Vagina (tissue), 2 donors: ENCODE results near the gene MZT1. TPM values are rescaled to one million over a fixed set of nuclear protein-coding genes. Genes with fewer than 3 reads are reported as not detected.

ENCODE experiments used
- DNase-seq, 2 donors: peaks; one replicate each; pipeline ENCODE4 v3.0.0-alpha.2; 2017; ENCODE audit errors: extremely low spot score in 2 of 2
- H3K27ac ChIP-seq: fragments of 200-600 bp; sonication (generic); one replicate; pipeline ENCODE4 v1.5.1; 2019
- H3K27me3 ChIP-seq: fragments of 200-600 bp; sonication (generic); one replicate; pipeline ENCODE4 v1.5.1; 2019
- H3K36me3 ChIP-seq, 2 donors: fragments of 200-600 bp; sonication (generic); one replicate each; pipeline ENCODE4 v1.5.1; 2017 to 2019
- H3K4me1 ChIP-seq: fragments of 200-600 bp; sonication (generic); one replicate; pipeline ENCODE4 v1.5.1; 2019
- H3K4me3 ChIP-seq, 2 donors: fragments of 200-600 bp; sonication (generic); 1 replicate in 1 of 2; 2 replicates in 1 of 2; pipeline ENCODE4 v1.5.1; 2016 to 2019
- H3K9me3 ChIP-seq: fragments of 200-600 bp; sonication (generic); one replicate; pipeline ENCODE4 v1.5.1; 2019
- CTCF ChIP-seq, 3 experiments: fragments of 450-650 bp in 2 of 3; fragments of 200-600 bp in 1 of 3; sonication (generic) in 1 of 3; IDR thresholded peaks; one replicate each; pipeline ENCODE4 v1.5.1; 2017 to 2019; ENCODE audit warnings: antibody characterized with exemption in 3 of 3, mild to moderate bottlenecking in 2 of 3, moderate library complexity in 2 of 3
- POLR2A ChIP-seq, 2 donors: fragments of 450-650 bp; IDR thresholded peaks; one replicate each; pipeline ENCODE4 v1.6.1; 2017; ENCODE audit warnings: antibody characterized with exemption in 2 of 2, mild to moderate bottlenecking in 2 of 2, moderate library complexity in 2 of 2
- POLR2AphosphoS5 ChIP-seq, 2 donors: sonication (generic); formaldehyde crosslinking; IDR thresholded peaks; one replicate each; pipeline ENCODE4 v1.9.0; 2017; ENCODE audit warnings: antibody characterized with exemption in 2 of 2, mild to moderate bottlenecking in 2 of 2, low read depth in 1 of 2; ENCODE audit not compliant: insufficient read depth in 1 of 2
- intact Hi-C: fragments of 100-400 bp; cut with DNase I; formaldehyde crosslinking; loops from one replicate; pipeline ENCODE4 v1.15.1; 2023
- total RNA-seq: library from RNA; depleted of rRNA; stranded (reverse); fragments of >200 nt; gene quantifications from one replicate; pipeline ENCODE4 v1.2.3, GENCODE V29; 2016

The MZT1 gene
- total RNA-seq, 1 donor from 2014 or later: 3.2 TPM

GRCh38 chr13:72692884-72693514, 34.4 kb downstream of the MZT1 start:
- Histone ChIP-seq H3K27me3 (no peaks in the 10 kb centered on the region), H3K4me1 (no peaks in the 10 kb centered on the region), H3K27ac (no peak overlapping the region), H3K36me3 (no peaks in the 10 kb centered on the region), H3K9me3 (no peaks in the 10 kb centered on the region), H3K4me3 (no peak overlapping the region)
- no peak for DNase-seq
- intact Hi-C loops: no loop called here
- TF ChIP-seq POLR2AphosphoS5 (IDR thresholded peaks at IDR 0.05; ENCODE audit: insufficient read depth in 1 of 2, low read depth in 1 of 2): no peak
- no peak for TF ChIP-seq CTCF (IDR thresholded peaks at IDR 0.05)
- TF ChIP-seq POLR2A (IDR thresholded peaks at IDR 0.05): no peak

DNA sequence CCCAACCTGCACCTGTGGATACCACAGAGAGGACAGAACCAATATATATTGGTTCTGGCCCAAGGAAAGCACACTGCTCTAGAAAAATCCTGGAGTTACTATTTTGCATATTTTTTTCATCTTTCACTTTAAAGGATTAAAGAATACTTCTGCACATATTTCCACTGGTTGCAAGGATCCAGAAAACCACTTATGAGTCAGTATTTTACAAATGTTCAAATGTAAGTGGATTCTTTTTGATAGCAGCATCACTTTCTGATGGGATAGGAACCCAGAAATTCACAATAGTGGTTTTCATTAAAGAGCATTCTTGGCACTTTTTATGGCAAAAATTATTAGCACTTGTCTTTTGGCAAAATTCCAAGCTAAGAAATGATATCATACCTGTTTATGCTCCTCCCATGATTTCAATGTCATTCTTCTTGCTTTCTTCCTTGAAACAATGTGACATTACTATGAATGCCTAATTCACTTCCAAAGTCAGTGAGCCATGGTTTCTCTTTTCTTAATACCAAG, 38.2 kb downstream of the MZT1 start:
- Histone ChIP-seq H3K36me3 (no peaks in the 10 kb centered on the region), H3K27me3 (no peaks in the 10 kb centered on the region), H3K4me1 (no peaks in the 10 kb centered on the region), H3K4me3 (no peak overlapping the region), H3K27ac (no peak overlapping the region), H3K9me3 (no peaks in the 10 kb centered on the region)
- no peak for DNase-seq
- intact Hi-C loops: no loop called here
- TF ChIP-seq CTCF (IDR thresholded peaks at IDR 0.05): no peak
- no peak for TF ChIP-seq POLR2AphosphoS5 (IDR thresholded peaks at IDR 0.05; ENCODE audit: insufficient read depth in 1 of 2, low read depth in 1 of 2)
- TF ChIP-seq POLR2A (IDR thresholded peaks at IDR 0.05): no peak

- intact Hi-C loops: no loop called here
- TF ChIP-seq POLR2AphosphoS5 (IDR thresholded peaks at IDR 0.05; ENCODE audit: insufficient read depth in 1 of 2, low read depth in 1 of 2): no peak
- TF ChIP-seq POLR2A (IDR thresholded peaks at IDR 0.05): no peak
- no peak for TF ChIP-seq CTCF (IDR thresholded peaks at IDR 0.05)
- Histone ChIP-seq H3K4me3 (no peak overlapping the region), H3K27ac (no peak overlapping the region), H3K36me3 (no peaks in the 10 kb centered on the region), H3K9me3 (no peaks in the 10 kb centered on the region), H3K27me3 (no peaks in the 10 kb centered on the region), H3K4me1 (no peaks in the 10 kb centered on the region)
- no peak for DNase-seq
Measured at GRCh38 chr13:72686766-72687165, 40.7 kb downstream of the MZT1 start.

DNA sequence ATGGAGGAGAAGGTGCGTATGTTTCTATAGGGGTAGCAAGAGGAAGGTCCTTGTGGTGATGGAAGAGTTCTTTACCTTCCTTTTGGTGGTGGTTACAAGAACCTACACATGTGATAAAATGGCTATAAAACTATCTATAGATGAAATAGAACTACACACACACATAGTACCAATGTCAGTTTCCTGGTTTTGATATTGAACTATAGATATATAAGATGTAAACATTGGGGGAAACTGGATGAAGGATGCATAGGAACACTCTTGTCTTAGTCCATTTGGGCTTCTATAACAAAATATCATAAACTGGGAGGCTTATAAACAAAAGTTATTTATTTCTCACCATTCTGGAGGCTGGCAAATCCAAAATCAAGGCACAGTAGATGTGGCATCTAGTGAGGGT, 47.1 kb downstream of the MZT1 start:
- H3K9me3 ChIP-seq: no peaks in the 10 kb centered on the region
- TF ChIP-seq POLR2AphosphoS5 (IDR thresholded peaks at IDR 0.05; ENCODE audit: insufficient read depth in 1 of 2, low read depth in 1 of 2) (no peak), POLR2A (IDR thresholded peaks at IDR 0.05) (no peak), CTCF (IDR thresholded peaks at IDR 0.05) (no peak)
- H3K36me3 ChIP-seq: no peaks in the 10 kb centered on the region
- no peaks in the 10 kb centered on the region for H3K4me1 ChIP-seq
- no peaks in the 10 kb centered on the region for H3K27me3 ChIP-seq
- intact Hi-C loops: no loop called here
- no peak overlapping the region for H3K27ac ChIP-seq
- no peak for DNase-seq
- no peak overlapping the region for H3K4me3 ChIP-seq

DNA sequence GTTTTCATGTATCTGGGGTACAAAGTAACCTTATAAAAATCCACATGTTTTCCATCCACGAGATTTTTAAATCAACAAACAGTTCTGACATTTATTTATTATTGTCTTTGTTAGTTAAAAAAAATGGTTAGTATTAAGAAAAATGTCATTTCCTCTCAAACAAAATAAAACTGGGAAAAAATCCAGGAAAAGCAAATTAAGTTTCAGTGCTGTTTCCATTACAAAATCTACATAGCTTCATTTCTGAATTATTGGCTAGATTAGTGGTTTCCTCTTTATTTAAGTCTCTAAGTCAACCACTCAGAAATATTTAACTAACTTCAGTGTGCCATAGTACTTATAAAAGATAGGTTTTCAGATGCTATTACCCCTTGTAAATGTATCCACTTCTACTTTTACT, 49.1 kb downstream of the MZT1 start:
- Histone ChIP-seq H3K9me3 (no peaks in the 10 kb centered on the region), H3K36me3 (no peaks in the 10 kb centered on the region), H3K4me3 (no peak overlapping the region), H3K4me1 (no peaks in the 10 kb centered on the region), H3K27ac (no peak overlapping the region), H3K27me3 (no peaks in the 10 kb centered on the region)
- TF ChIP-seq POLR2A (IDR thresholded peaks at IDR 0.05): no peak
- TF ChIP-seq CTCF (IDR thresholded peaks at IDR 0.05): no peak
- no peak for TF ChIP-seq POLR2AphosphoS5 (IDR thresholded peaks at IDR 0.05; ENCODE audit: insufficient read depth in 1 of 2, low read depth in 1 of 2)
- intact Hi-C loops: no loop called here
- no peak for DNase-seq
